ENCODE data around the gene SMAD3.

DNA sequence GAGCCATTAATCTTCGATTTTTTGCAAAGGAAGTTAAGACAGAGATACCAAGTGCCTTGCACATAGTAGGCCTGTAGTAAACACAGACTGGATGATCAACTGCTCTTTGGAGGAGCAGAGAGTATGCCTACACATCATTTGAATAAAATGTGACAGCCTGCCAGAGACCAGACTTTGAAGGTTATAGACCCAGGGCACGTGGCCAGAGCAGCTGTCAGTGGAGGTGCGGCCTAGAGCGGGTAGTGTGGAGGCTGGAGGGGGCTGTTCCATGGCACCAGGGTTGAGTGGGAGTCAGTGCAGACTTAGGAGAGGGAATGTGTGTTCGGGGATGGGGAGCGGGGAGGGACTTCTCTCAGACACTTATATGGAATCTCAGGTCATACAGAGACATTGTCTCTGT, 80.8 kb downstream of the SMAD3 start:
- TF ChIP-seq POLR2AphosphoS5 (IDR thresholded peaks at IDR 0.05): no peak
- TF ChIP-seq, protein P1, sequence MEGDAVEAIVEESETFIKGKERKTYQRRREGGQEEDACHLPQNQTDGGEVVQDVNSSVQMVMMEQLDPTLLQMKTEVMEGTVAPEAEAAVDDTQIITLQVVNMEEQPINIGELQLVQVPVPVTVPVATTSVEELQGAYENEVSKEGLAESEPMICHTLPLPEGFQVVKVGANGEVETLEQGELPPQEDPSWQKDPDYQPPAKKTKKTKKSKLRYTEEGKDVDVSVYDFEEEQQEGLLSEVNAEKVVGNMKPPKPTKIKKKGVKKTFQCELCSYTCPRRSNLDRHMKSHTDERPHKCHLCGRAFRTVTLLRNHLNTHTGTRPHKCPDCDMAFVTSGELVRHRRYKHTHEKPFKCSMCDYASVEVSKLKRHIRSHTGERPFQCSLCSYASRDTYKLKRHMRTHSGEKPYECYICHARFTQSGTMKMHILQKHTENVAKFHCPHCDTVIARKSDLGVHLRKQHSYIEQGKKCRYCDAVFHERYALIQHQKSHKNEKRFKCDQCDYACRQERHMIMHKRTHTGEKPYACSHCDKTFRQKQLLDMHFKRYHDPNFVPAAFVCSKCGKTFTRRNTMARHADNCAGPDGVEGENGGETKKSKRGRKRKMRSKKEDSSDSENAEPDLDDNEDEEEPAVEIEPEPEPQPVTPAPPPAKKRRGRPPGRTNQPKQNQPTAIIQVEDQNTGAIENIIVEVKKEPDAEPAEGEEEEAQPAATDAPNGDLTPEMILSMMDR (IDR thresholded peaks at IDR 0.05; ENCODE audit: poor library complexity, severe bottlenecking): no peak
- TF ChIP-seq, protein P2, sequence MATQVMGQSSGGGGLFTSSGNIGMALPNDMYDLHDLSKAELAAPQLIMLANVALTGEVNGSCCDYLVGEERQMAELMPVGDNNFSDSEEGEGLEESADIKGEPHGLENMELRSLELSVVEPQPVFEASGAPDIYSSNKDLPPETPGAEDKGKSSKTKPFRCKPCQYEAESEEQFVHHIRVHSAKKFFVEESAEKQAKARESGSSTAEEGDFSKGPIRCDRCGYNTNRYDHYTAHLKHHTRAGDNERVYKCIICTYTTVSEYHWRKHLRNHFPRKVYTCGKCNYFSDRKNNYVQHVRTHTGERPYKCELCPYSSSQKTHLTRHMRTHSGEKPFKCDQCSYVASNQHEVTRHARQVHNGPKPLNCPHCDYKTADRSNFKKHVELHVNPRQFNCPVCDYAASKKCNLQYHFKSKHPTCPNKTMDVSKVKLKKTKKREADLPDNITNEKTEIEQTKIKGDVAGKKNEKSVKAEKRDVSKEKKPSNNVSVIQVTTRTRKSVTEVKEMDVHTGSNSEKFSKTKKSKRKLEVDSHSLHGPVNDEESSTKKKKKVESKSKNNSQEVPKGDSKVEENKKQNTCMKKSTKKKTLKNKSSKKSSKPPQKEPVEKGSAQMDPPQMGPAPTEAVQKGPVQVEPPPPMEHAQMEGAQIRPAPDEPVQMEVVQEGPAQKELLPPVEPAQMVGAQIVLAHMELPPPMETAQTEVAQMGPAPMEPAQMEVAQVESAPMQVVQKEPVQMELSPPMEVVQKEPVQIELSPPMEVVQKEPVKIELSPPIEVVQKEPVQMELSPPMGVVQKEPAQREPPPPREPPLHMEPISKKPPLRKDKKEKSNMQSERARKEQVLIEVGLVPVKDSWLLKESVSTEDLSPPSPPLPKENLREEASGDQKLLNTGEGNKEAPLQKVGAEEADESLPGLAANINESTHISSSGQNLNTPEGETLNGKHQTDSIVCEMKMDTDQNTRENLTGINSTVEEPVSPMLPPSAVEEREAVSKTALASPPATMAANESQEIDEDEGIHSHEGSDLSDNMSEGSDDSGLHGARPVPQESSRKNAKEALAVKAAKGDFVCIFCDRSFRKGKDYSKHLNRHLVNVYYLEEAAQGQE (IDR thresholded peaks at IDR 0.05; ENCODE audit: borderline replicate concordance): no peak
- TF ChIP-seq EP300 (conservative IDR thresholded peaks at IDR 0.05; ENCODE audit: poor library complexity, severe bottlenecking): no peak
- TF ChIP-seq MXI1 (conservative IDR thresholded peaks at IDR 0.05; ENCODE audit: poor library complexity, severe bottlenecking): no peak
- TF ChIP-seq SMC3 (conservative IDR thresholded peaks at IDR 0.05; ENCODE audit: poor library complexity): no peak
- TF ChIP-seq TAF1 (IDR thresholded peaks at IDR 0.05; ENCODE audit: low read depth): no peak
- TF ChIP-seq EZH2 (IDR thresholded peaks at IDR 0.05; ENCODE audit: borderline replicate concordance, insufficient read depth, low read length, poor library complexity, severe bottlenecking): no peak

All from neural cell (in vitro differentiated cells).